PFSK-1 (cell line): Measurements from ENCODE around the gene MAGI2.

Source experiments
- POLR2AphosphoS5 ChIP-seq: IDR thresholded peaks from 2 replicates; pipeline ENCODE4 v1.6.1; 2012; ENCODE audit warnings: low read depth, mild to moderate bottlenecking, control low read depth, low read length, moderate library complexity
- SIN3A ChIP-seq: IDR thresholded peaks from 2 replicates; pipeline ENCODE4 v1.6.1; 2012; ENCODE audit warnings: mild to moderate bottlenecking, low read length, moderate library complexity, borderline replicate concordance; ENCODE audit not compliant: insufficient read depth
- TAF1 ChIP-seq: IDR thresholded peaks from 2 replicates; pipeline ENCODE4 v1.6.1; 2012; ENCODE audit warnings: low read length, control low read depth, borderline replicate concordance; ENCODE audit not compliant: insufficient read depth
- TF ChIP-seq, protein P1 (sequence below), 2 experiments: IDR thresholded peaks; 2 replicates each; pipeline versions ENCODE4 v1.6.1 to v1.8.0; 2011 to 2012; ENCODE audit warnings: low read depth in 2 of 2, low read length in 2 of 2, control low read depth in 1 of 2, inconsistent platforms in 1 of 2, mild to moderate bottlenecking in 1 of 2, moderate library complexity in 1 of 2; ENCODE audit not compliant: insufficient read depth in 1 of 2

DNA sequence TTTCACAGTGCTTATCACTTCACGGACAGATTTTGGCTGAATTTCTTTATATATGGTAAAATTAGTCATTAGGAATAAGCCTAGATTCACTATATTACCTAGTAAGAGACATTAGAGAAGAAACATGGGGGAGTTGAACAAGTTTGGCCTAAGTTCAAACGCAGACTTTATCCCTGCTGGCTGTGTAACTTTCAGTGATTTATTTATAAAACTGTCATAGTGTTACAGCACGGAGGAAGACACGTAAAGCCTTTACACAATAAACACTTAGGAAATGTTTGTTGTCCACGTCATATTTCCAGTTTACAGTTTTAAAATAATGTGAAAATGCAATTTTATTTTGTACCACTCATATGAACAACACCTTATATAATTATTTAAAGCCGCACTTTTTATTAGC is 661.5 kb downstream of the MAGI2 start:
- TF ChIP-seq TAF1 (no peak), POLR2AphosphoS5 (no peak), SIN3A (no peak)
- TF ChIP-seq, protein P1, sequence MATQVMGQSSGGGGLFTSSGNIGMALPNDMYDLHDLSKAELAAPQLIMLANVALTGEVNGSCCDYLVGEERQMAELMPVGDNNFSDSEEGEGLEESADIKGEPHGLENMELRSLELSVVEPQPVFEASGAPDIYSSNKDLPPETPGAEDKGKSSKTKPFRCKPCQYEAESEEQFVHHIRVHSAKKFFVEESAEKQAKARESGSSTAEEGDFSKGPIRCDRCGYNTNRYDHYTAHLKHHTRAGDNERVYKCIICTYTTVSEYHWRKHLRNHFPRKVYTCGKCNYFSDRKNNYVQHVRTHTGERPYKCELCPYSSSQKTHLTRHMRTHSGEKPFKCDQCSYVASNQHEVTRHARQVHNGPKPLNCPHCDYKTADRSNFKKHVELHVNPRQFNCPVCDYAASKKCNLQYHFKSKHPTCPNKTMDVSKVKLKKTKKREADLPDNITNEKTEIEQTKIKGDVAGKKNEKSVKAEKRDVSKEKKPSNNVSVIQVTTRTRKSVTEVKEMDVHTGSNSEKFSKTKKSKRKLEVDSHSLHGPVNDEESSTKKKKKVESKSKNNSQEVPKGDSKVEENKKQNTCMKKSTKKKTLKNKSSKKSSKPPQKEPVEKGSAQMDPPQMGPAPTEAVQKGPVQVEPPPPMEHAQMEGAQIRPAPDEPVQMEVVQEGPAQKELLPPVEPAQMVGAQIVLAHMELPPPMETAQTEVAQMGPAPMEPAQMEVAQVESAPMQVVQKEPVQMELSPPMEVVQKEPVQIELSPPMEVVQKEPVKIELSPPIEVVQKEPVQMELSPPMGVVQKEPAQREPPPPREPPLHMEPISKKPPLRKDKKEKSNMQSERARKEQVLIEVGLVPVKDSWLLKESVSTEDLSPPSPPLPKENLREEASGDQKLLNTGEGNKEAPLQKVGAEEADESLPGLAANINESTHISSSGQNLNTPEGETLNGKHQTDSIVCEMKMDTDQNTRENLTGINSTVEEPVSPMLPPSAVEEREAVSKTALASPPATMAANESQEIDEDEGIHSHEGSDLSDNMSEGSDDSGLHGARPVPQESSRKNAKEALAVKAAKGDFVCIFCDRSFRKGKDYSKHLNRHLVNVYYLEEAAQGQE (IDR thresholded peaks at IDR 0.05; ENCODE audit: insufficient read depth in 1 of 2, low read depth in 2 of 2, low read length in 2 of 2), result no peak
